Muscle of arm (tissue), 12 donors: ENCODE measurements around the gene HDAC5. TPM values are rescaled to one million over a fixed set of nuclear protein-coding genes. Genes with fewer than 3 reads are reported as not detected.
"Not testable (repeated sequence)": the region's sequence is repeated elsewhere in the genome, so short reads cannot be mapped to it uniquely, and the experiment has no call there.

Experiments
- DNase-seq: peaks from one replicate; pipeline ENCODE4 v3.0.0-alpha.2; 2013
- polyA plus RNA-seq, 12 donors: library from polyadenylated mRNA; unstranded; fragments of 120-200 nt; gene quantifications; one replicate each; pipeline ENCODE4 v1.2.1, GENCODE V29; 2013; ENCODE audit not compliant: insufficient read length in 12 of 12

The HDAC5 gene
- polyA plus RNA-seq, 12 donors, result 42.1 to 70.6 (median 50.0) TPM; not detected in 1

DNA sequence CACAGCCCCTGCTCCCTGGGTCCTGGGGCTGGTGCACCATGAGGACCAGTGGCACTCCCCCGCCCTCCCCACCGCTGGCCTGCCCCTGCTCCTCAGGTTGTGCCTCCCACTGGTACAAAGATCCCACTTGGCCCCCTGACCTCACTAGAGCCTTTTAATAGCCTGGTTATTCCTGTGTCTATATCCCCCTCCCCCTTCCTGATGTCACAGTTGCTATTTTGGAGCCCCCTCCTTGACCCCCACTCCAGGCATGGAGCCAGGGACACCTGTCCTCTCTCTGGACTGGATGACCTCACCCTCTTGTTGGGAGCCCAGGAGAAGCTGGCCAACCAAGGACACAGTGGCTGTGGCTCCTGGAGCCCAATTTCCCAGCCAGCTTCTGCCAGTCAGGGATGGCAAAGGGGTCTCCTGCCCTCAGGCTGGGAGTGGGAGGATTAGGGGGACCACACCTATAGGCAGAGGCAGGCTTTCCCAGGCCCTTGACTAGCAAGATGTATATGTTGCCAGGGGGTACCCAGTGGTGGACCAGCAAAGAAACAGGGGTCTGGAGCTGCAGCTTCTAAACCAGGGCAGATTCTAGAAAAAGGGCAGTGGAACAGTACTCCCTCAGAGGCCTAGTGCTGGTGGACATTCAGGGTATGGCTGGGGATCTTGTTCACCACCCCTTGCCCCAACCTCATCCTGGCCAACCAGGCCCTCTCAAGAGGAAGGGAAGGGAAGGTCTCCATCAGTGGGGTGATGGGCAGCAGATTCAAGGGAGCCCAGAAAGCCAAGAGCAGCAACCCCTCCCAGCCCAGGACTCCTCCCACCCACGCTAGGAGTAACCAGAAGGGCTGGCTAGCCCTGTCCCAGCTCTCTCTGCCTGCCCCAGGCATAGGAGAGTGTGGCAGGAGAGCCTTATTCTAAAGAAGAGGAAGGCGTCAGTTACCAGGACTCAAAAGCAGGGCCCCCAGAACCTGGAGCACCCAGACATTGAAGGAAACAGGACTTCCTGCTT lies 10.9 kb downstream of the HDAC5 start:
- no peak for DNase-seq

DNA sequence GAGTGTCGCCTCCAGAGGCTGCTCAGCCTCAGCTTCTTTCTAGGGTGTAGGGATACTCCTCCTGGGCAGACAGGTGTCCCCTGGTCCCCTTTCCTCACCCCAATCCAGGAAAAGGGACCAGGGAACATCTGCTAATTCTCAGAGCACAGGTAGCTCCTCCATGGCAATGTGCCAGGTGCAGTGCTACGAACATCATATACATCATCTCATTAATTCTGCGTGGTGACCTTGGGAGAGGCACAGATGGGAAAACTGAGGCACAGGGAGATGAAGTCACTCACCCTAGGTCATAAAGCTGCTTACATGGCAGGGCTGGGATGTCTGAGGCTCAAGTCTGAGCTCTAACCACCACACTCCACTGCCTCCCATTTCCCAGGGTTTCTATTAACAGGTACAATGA lies 11.7 kb downstream of the HDAC5 start:
- DNase-seq, result no peak

DNA sequence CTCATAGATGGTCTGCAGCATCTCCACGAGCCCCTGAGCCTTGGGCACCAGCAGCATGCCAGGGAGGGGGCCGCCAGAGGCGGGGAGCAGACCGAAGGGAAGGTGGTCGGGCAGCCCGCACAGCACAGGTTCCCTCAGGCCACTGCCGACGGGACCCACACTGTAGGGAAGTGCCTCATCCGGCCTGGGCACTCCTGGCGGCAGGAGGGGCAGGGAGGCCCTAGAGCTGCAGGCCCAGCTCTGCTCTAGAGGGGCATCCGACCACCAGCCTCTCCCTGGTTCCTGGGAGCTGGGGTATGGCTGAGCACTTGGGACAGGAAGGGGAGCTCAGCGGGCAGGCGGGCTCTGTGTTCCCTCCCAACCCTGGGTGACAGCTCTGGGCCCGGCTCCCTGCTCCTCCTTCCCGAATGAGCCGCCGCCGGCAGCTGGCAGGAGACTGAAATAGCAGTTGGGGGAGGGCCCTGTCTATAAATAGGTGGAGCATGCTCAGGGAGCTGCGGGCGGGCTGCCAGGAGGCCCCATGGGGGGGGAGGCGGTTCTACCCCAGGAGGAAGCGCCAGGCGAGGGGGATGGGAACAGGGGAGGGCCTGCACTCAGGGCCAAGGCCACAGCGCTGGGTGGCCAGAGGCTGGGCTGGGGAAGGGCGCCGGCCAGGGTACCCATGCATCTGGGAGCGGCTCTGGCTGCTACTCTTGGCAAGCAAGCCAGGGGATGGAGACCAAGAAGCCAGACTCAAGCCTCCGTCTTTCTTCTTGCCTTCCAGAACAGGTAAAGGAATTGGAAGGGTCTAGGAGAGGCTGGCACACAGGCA lies 12.4 kb downstream of the HDAC5 start:
- peak; percentile 91 for DNase-seq

- no peak for DNase-seq
These were observed 13.3 kb downstream of the HDAC5 start for GRCh38 chr17:44110011-44110686.

GRCh38 chr17:44109312-44109630 lies 14.2 kb downstream of the HDAC5 start:
- no peak for DNase-seq

DNA sequence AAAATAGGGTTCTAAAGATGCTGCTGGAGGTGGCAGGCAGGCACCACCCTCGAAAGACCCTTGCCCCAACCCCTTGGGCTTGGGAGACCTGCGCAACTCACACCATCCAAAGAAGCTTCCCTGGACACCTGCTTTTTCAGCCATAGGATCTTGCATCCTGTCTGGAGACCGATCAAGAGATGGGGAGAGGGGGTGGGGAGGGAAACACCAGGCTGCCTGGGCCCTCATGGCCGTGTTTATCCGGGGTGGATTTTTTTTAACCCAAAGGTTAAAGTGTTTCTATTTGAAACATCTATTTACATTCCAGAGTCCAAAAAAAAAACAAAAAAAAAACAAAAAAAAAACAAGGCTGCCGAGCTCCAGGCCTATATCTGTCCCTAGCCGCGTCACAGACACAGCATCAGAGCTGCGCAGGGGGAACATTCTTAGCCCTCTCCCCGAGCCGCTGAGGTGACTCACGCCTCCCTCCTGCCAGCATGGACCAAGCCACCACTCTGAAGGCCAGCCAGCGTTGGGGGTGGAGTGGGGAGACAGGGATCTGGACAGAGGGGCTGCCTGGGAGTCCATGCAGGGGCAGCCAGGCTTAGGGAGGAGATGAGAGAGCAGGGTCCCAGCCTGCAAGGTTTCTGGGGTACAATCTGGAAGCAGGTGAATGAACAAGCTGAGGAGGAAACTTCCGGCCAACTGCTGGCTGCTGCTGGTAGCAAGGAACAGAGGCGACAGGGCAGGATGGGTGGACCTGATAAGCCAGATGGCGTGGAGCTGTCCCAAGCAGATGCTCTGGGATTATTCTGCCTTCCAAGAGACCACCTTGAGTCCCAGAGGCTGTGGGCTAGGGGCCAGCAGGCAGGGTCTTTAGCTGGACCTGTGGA lies 14.8 kb downstream of the HDAC5 start:
- no peak for DNase-seq

DNA sequence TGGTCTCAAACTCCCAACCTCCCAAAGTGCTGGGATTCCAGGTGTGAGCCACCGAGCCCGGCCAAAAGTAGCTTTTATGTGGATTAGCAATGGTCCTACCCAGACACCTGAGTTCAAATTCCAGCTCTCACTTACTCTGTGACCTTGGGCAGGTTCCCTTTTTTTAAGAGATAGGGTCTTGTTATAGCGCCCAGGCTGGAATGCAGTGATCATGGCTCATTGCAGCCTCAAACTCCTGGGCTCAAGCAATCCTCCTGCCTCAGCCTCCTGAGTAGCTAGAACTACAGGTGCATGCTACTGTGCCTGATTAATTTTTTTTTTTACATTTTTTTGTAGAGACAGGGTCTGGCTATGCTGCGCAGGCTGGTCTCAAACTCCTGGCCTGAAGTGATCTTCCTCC lies 16.6 kb downstream of the HDAC5 start:
- no peak for DNase-seq

DNA sequence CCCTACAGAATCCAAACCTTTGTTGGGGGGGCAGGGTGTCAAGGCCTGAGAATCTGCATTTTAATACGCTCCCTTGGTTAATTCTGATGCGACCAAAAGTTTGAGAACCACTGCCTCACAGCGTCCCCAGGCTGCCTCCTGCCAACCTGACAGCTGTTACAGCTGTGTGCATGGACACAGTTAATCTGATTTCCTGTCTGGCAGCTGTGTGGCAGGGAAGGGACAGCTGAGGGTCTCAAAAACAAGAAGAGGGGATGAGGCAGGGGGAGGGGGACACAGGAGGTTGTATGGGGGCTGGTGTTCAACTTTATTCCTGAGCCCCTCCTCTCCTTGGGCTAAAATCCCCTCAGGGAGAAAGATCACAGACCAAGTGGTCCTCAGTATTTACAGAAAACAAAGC lies 17.5 kb downstream of the HDAC5 start:
- no peak for DNase-seq

DNA sequence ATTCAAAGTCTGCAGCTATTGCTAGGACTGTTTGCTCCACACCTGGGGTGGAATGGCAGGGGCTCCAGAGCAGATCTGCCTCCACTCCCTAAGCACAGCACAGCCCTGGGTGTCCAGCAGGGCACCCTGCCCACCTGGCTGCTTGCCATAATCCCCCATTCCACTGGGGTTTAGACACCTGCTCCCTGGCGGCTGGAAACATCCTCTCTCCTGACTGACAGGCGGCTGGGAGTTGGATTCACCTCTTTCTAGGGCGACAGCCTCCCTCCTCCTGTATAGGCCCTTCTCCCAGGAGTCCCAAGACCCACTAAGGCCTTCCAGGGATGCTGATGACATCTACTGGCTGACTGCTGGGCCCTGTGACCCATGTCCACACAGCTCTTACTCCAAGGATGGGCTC lies 18.0 kb downstream of the HDAC5 start:
- DNase-seq, result no peak

DNA sequence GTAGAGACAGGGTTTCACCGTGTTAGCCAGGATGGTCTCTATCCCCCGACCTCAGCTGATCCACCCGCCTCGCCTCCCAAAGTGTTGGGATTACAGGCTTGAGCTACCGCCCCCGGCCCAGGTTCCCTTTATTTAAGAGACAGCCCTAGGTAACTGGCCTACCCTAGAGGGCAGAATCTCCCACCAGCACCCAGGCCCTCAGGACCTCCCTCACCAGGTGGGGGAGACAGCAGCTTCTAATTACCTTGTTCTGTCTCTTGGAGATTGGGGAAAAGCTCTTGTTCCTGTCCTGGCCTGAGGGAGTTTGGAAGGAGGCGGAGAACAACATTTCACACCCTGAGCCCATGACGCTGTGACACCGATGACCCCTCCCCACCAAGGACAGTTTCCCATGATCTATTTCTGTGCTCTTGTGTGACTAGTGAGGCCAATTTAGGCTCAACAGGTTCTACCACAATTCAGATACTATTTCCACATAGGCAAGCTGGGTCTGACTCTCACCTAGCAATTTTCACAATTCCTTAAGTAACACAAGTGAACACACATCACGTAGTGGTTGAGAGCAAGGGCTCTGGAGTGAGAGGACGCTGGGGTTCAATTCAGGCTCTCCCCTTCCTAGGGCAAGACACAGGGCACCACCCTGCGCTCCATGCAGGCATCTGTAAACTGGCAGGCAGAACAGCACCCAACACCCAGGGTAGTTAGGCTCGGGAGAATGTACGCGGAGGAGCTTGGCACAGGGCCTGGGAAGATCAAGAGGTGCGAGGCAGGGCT lies 20.4 kb downstream of the HDAC5 start:
- no peak for DNase-seq

DNA sequence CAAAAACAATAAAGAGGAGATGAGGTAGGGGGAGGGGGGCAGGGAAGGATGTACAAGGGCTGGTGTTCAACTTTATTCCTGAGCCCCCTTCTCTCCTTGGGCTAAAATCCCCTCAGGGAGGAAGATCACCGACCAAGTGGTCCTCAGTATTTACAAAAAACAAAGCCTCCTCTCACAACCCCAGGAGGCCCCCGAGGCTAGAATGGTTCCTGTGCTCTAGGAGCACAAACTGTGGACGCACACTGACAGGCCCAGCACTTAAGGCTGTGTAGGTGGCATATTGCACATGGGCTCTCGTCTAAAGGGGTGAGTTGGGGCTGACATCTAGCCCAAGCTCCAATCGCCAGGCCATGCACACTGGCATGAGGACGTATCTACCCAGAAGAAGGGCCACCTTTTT lies 21.6 kb downstream of the HDAC5 start:
- DNase-seq, result not testable (repeated sequence)

GRCh38 chr17:44097110-44097958 lies 26.1 kb downstream of the HDAC5 start:
- DNase-seq, result no peak

- peak; percentile 89 for DNase-seq
These were observed 27.6 kb downstream of the HDAC5 start for GRCh38 chr17:44095647-44096496.

DNA sequence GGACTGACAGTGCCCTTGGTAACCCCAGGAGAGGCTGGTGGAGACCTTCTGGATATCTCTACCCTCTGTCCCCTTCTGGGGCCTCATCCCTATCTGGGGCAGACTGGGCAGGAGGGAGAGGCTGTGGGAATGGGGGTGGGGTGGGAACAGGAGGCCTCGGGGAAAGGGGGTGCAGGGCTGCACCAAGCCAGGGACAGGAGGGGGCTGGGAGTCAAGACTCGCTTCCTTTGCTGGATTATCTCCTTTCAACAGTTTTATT lies 28.1 kb downstream of the HDAC5 start:
- no peak for DNase-seq

DNA sequence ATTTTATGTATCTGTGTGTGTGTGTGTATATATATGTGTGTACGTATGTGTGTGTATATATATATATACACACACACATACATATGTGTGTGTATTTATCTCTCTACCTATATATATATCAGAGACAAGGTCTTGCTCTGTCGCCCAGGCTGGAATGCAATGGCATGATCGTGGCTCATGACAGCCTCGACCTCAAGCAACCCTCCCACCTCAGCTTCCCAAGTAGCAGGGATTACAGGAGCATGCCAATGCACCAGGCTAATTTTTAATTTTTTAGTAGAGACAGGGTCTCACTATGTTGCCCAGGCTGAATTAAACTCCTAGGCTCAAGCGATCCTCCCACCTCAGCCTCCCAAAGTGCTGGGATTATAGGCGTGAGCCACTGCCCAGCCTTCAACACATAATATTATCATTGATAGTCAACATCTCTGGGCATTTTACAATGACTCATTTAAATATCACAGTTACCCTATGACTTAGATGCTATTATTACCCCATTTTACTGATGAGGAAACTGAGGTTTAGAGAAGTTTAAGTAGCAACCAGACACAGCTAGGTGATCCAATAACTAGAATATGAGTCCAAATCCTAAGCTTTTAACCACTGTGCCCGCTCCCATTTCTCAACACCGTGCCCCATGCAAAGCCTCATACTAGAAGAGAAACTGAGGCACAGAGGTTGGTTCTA lies 28.6 kb downstream of the HDAC5 start:
- no peak for DNase-seq

- no peak for DNase-seq
These were observed 30.1 kb downstream of the HDAC5 start for GRCh38 chr17:44093231-44093900.

DNA sequence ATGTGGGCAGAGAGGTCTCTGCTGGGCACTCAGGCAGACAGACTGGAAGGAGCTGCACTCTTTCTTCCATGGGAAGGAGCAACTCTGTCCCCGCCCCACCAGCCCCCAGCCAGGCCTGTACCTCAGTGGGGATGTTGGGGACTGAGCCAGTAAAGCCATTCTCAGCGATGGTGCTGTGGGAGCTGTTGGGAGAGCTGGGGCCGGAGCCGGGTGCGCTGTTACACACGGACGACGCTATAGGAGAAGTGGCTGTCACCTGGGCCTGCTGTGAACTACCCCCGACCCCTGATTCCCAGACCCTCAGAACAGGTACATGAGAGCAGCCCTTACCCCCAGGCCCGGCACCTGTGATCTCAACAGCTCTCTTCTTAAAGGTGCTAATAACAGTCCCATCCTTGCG lies 31.4 kb downstream of the HDAC5 start:
- DNase-seq, result no peak
